Activated naive CD4-positive, alpha-beta T cell treated with Interleukin-2 at 50 U/mL for 16 hours (primary cell): Measurements from ENCODE around the gene METTL5.
"Not testable (repeated sequence)": the region's sequence is repeated elsewhere in the genome, so short reads cannot be mapped to it uniquely, and the experiment has no call there.

Experiments used
- DNase-seq: peaks from one replicate; pipeline ENCODE4 v3.0.0-alpha.2; 2020

METTL5 gene

GRCh38 chr2:169828141-169828811 lies 3.6 kb upstream of the METTL5 start:
- DNase-seq: peak; percentile 59

DNA sequence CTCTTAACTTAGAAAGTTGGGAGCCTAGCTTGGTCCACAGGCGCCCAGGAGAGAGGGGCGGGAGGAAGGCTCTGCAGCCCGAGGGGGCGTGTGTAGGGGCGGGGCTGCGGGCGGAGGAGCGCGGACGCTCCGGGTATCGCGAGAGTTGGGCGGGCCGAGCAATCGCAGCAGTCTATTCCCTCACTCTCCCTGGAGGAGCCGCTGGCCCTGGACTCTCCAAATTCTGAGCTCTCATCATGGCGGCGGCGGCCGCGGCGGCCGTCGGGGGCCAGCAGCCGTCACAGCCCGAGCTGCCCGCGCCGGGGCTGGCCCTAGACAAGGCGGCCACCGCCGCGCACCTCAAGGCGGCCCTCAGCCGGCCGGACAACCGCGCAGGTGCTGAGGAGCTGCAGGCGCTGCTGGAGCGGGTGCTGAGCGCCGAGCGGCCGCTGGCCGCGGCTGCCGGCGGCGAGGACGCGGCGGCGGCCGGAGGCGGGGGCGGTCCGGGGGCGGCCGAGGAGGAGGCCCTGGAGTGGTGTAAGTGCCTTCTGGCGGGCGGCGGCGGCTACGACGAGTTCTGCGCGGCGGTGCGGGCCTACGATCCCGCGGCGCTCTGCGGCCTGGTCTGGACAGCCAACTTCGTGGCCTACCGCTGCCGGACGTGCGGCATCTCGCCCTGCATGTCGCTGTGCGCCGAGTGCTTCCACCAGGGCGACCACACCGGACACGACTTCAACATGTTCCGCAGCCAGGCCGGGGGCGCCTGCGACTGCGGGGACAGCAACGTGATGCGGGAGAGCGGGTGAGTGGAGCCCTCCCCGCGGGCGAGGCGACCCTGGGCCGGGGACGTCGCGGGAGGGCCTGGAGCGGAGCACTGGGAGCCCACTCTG lies 2.8 kb upstream of the METTL5 start, which contains the start of gene UBR3:
TSS of gene UBR3 (plus strand) at position 183 of the 869 bp plus-strand sequence. CDS start at position 237, 54 bp downstream.
- DNase-seq: peak; percentile 91

DNA sequence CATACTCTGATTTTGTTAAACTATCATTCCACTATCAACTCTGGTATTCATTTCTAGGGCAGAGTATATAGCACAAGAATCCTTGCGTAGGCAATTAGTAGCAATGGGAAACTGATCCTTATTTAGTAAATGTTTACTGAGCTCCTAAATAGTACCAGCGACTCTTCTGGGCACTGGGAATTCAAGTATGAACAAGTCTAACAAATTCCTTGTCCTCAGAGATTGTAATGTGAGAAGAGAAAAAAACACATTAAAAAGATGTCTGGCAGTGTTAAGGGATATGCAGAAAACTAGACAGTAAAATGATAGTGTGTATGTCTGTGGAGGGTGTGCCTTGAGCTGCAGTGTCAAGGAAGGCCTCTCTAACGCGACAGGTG lies 721 bp downstream of the METTL5 start:
- no peak for DNase-seq

DNA sequence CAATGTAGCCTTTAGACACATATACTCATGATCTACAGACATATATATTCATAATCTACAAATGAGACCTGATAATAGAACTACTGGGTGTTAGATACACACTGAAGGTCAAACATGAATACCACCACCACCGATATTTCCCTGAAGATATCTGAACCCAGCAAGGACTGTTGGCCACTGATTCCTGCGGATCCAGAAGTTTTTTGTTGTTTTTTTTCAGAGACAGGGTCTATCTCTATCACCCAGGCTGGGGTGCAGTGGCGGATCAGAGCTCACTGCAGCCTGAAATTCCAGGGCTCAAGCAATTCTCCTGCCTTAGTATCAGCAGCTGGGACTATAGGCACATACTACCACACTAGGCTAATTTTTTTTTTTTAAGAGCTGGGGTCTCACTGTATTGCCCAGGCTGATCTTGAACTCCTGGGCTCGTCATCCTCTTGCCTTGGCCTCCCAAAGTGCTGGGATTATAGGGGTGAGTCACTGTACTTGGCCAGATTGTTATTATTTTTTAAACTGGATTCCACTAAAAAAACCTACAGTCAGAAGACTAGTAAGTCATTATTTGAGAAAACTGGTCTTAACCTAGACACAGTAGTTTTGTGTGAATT lies 1.8 kb downstream of the METTL5 start:
- no peak for DNase-seq

- no peak for DNase-seq
These were observed 2.7 kb downstream of the METTL5 start for GRCh38 chr2:169822036-169822435.

- not testable (repeated sequence) for DNase-seq
These were observed 4.6 kb downstream of the METTL5 start for GRCh38 chr2:169820101-169820500.

DNA sequence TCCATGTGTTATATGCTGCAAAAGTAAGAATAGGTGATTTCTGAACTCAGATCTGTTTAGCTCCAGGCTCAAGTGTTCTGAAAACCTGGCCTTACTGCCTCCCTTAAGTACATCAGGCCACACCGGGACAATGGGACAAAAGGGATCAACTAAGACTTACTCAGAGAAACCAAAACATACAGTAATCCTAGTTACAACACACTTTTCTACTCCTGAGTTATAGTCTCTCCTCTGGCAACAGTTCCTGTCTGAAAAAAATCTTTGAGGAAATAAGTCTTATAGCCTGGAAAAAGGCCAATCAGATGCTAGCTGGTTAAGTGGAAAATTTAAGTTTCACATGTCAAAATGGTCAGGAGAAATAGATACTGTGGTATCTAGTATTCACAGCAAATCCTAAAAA lies 5.6 kb downstream of the METTL5 start:
- no peak for DNase-seq

- no peak for DNase-seq
These were observed 6.5 kb downstream of the METTL5 start for GRCh38 chr2:169818241-169818640.

DNA sequence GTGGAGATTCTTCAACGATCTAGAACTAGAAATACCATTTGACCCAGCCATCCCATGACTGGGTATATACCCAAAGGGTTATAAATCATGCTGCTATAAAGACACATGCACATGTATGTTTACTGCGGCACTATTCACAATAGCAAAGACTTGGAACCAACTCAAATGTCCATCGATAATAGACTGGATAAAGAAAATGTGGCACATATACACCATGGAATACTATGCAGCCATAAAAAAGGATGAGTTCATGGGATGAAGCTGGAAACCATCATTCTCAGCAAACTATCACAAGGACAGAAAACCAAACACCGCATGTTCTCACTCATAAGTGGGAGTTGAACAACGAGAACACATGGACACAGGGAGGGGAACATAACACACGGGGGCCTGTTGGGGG lies 7.3 kb downstream of the METTL5 start:
- not testable (repeated sequence) for DNase-seq

GRCh38 chr2:169816961-169817360 lies 7.7 kb downstream of the METTL5 start:
- DNase-seq: not testable (repeated sequence)

DNA sequence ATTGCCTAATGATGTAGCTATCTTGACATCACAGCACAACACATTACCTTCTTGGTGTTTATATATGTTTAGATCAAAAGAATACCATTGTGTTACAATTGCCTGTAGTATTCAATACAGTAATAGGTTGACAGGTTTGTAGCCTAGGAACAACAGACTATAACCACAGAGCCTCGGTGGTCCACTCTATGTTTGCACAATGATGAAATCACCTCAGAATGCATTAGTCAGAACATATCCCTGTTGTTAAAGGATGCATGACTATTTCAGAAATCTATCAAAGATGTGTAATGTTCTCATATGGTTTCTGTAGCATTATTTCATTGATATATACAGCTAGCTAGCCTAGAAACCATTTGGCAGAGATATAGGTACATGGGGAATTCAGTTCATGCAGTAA lies 8.9 kb downstream of the METTL5 start:
- no peak for DNase-seq

- no peak for DNase-seq
These were observed 16.5 kb downstream of the METTL5 start for GRCh38 chr2:169808221-169808620.

GRCh38 chr2:169806586-169806985 lies 18.1 kb downstream of the METTL5 start:
- DNase-seq: no peak

- no peak for DNase-seq
These were observed 21.2 kb downstream of the METTL5 start for GRCh38 chr2:169803480-169803879.

DNA sequence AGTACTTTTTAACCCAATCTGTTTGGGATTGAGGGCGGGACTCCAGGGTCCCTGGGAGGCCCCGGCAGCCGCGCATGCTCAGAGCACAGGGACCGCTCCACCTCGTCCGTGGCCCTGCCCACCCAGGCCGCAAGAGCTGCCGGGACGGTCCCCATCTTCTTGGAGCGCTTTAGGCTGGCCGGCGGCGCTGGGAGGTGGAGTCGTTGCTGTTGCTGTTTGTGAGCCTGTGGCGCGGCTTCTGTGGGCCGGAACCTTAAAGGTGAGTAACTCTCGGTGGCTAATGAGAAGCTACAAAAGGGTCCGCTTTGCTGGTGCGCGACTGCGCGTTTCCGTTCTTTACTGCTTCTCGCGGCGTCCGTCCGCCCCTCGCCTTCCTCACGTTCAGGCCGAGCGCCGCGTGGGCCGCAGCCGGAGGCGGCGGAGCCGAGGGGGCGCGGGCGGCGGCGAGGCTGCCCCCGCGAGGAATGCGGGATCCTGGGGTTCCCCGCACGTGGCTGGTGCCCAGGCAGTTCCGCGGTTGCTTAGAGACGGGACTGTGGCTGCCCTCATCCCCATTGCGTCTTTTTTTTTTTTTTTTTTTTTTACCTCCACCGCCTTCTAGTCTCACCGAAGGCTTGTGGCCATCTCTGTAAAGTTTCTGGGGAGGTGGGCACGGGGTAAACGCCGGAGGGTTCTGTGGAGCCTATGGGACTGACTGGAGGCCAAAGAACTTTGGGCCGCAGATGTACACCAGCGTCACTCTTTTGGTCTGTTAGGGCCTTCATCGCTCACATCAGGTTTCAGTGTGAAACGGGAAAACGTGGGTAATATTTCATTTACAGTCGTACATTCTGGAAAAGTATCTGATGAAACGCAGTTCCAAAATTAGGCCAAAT lies 25.8 kb downstream of the METTL5 start, which contains the start of gene SSB:
TSS of gene SSB (plus strand) at position 154 of the 875 bp plus-strand sequence. CDS start 2,090 bp downstream, outside the sequence.
- DNase-seq: peak; percentile 96

- no peak for DNase-seq
These were observed 26.3 kb downstream of the METTL5 start for GRCh38 chr2:169798397-169798717.

- no peak for DNase-seq
These were observed 27.1 kb downstream of the METTL5 start for GRCh38 chr2:169797601-169798000.

- DNase-seq: no peak
These were observed 28.3 kb downstream of the METTL5 start for GRCh38 chr2:169796441-169796840.

DNA sequence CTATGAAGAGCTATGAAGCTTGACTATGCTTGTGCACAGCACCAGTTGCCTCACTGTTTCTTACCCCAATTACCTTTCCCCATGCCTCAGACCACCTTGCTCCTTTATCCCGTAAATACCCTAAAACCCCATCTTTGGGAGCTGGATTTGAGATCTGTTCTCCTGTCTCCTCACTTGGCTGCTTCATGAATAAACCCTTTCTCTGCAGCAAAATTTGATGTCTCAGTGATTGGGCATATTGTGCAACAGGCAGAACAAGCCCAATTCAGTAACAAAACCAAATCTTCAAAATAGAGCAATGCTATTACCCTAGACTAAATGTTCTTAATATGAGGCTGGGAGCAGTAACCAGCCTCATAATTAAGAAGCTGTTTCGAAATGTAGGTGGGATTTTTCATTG lies 29.5 kb downstream of the METTL5 start:
- DNase-seq: no peak

- DNase-seq: no peak
These were observed 34.1 kb downstream of the METTL5 start for GRCh38 chr2:169790581-169790980.

GRCh38 chr2:169782513-169782912 lies 42.2 kb downstream of the METTL5 start:
- no peak for DNase-seq

- no peak for DNase-seq
These were observed 43.3 kb downstream of the METTL5 start for GRCh38 chr2:169781249-169782013.
